ENCODE measurements around the gene CSPG4. TPM values are rescaled to one million over a fixed set of nuclear protein-coding genes. Genes with fewer than 3 reads are reported as not detected.

The CSPG4 gene
- total and polyA plus RNA-seq, 2 donors = 30.6 to 63.8 TPM

GRCh38 chr15:75659928-75660645 is 52.6 kb downstream of the CSPG4 start:
- H3K36me3 ChIP-seq (ENCODE audit: insufficient read depth) = no peaks in the 10 kb centered on the region
- DNase-seq (ENCODE audit: extremely low spot score) = no peak

GRCh38 chr15:75659141-75659771 is 53.4 kb downstream of the CSPG4 start:
- no peak overlapping the region for H3K27ac ChIP-seq (ENCODE audit: low read depth)
- DNase-seq (ENCODE audit: extremely low spot score) = no peak
- H3K36me3 ChIP-seq (ENCODE audit: insufficient read depth) = no peaks in the 10 kb centered on the region
- WGBS = 79% methylated on average over 9 of the region's 9 CpGs
- H3K4me3 ChIP-seq (ENCODE audit: low read depth, low read length) = no peak overlapping the region
- H3K4me1 ChIP-seq (ENCODE audit: insufficient read depth) = no peaks in the 10 kb centered on the region

More at GRCh38 chr15:75659928-75660645, 52.6 kb downstream of the CSPG4 start:
- no peak overlapping the region for H3K27ac ChIP-seq (ENCODE audit: low read depth)
- WGBS = 78% methylated on average over 17 of the region's 17 CpGs
- no peaks in the 10 kb centered on the region for H3K4me1 ChIP-seq (ENCODE audit: insufficient read depth)
- H3K4me3 ChIP-seq (ENCODE audit: low read depth, low read length) = no peak overlapping the region

GRCh38 chr15:75656813-75657212 is 55.8 kb downstream of the CSPG4 start:
- H3K36me3 ChIP-seq (ENCODE audit: insufficient read depth) = no peaks in the 10 kb centered on the region
- no peaks in the 10 kb centered on the region for H3K4me1 ChIP-seq (ENCODE audit: insufficient read depth)
- 94% methylated on average over 22 of the region's 22 CpGs for WGBS
- DNase-seq (ENCODE audit: extremely low spot score) = no peak
- no peak overlapping the region for H3K4me3 ChIP-seq (ENCODE audit: low read depth, low read length)
- H3K27ac ChIP-seq (ENCODE audit: low read depth) = no peak overlapping the region

- no peaks in the 10 kb centered on the region for H3K4me1 ChIP-seq (ENCODE audit: insufficient read depth)
- no peak overlapping the region for H3K27ac ChIP-seq (ENCODE audit: low read depth)
- H3K36me3 ChIP-seq (ENCODE audit: insufficient read depth) = no peaks in the 10 kb centered on the region
These were observed 56.3 kb downstream of the CSPG4 start for GRCh38 chr15:75656331-75656730.

GRCh38 chr15:75655931-75656330 is 56.7 kb downstream of the CSPG4 start:
- 77% methylated on average over 4 of the region's 4 CpGs for WGBS
- Histone ChIP-seq H3K27ac (ENCODE audit: low read depth) (no peak overlapping the region), H3K4me3 (ENCODE audit: low read depth, low read length) (no peak overlapping the region), H3K4me1 (ENCODE audit: insufficient read depth) (no peaks in the 10 kb centered on the region), H3K36me3 (ENCODE audit: insufficient read depth) (no peaks in the 10 kb centered on the region)
- DNase-seq (ENCODE audit: extremely low spot score) = no peak

More at GRCh38 chr15:75656331-75656730, 56.3 kb downstream of the CSPG4 start:
- H3K4me3 ChIP-seq (ENCODE audit: low read depth, low read length) = no peak overlapping the region
- WGBS = 97% methylated on average over 5 of the region's 5 CpGs
- DNase-seq (ENCODE audit: extremely low spot score) = no peak

- WGBS = 65% methylated on average over 4 of the region's 4 CpGs
- Histone ChIP-seq H3K4me1 (ENCODE audit: insufficient read depth) (no peaks in the 10 kb centered on the region), H3K27ac (ENCODE audit: low read depth) (no peak overlapping the region), H3K36me3 (ENCODE audit: insufficient read depth) (no peaks in the 10 kb centered on the region), H3K4me3 (ENCODE audit: low read depth, low read length) (no peak overlapping the region)
- DNase-seq (ENCODE audit: extremely low spot score) = no peak
These were observed 58.3 kb downstream of the CSPG4 start for GRCh38 chr15:75654201-75654907.

- WGBS = 81% methylated on average over 16 of the region's 16 CpGs
- DNase-seq (ENCODE audit: extremely low spot score) = no peak
- no peaks in the 10 kb centered on the region for H3K36me3 ChIP-seq (ENCODE audit: insufficient read depth)
- no peaks in the 10 kb centered on the region for H3K4me1 ChIP-seq (ENCODE audit: insufficient read depth)
- no peak overlapping the region for H3K27ac ChIP-seq (ENCODE audit: low read depth)
- H3K4me3 ChIP-seq (ENCODE audit: low read depth, low read length) = no peak overlapping the region
These were observed 59.2 kb downstream of the CSPG4 start for GRCh38 chr15:75653347-75653913.

- Histone ChIP-seq H3K4me1 (ENCODE audit: insufficient read depth) (no peaks in the 10 kb centered on the region), H3K27ac (ENCODE audit: low read depth) (no peak overlapping the region)
These were observed 60.7 kb downstream of the CSPG4 start for GRCh38 chr15:75651810-75652543.

GRCh38 chr15:75650908-75651809 is 61.5 kb downstream of the CSPG4 start:
- peak overlapping the region; percentile 14 for H3K4me3 ChIP-seq (ENCODE audit: low read depth, low read length)
- peak overlapping the region; percentile 14 for H3K27ac ChIP-seq (ENCODE audit: low read depth)
- no peak for DNase-seq (ENCODE audit: extremely low spot score)
- no peaks in the 10 kb centered on the region for H3K4me1 ChIP-seq (ENCODE audit: insufficient read depth)
- 40% methylated on average over 9 of the region's 9 CpGs for WGBS
- no peaks in the 10 kb centered on the region for H3K36me3 ChIP-seq (ENCODE audit: insufficient read depth)

More at GRCh38 chr15:75651810-75652543, 60.7 kb downstream of the CSPG4 start:
- no peaks in the 10 kb centered on the region for H3K36me3 ChIP-seq (ENCODE audit: insufficient read depth)
- H3K4me3 ChIP-seq (ENCODE audit: low read depth, low read length) = peak overlapping the region; percentile 14
- 52% methylated on average over 2 of the region's 2 CpGs for WGBS
- no peak for DNase-seq (ENCODE audit: extremely low spot score)

GRCh38 chr15:75649848-75650247 is 62.8 kb downstream of the CSPG4 start:
- no peak overlapping the region for H3K27ac ChIP-seq (ENCODE audit: low read depth)

GRCh38 chr15:75649045-75649761 is 63.4 kb downstream of the CSPG4 start:
- WGBS = 72% methylated on average over 19 of the region's 19 CpGs
- Histone ChIP-seq H3K4me1 (ENCODE audit: insufficient read depth) (peaks cover 2% of the 10 kb centered on the region), H3K27ac (ENCODE audit: low read depth) (no peak overlapping the region), H3K4me3 (ENCODE audit: low read depth, low read length) (peak overlapping the region; percentile 73), H3K36me3 (ENCODE audit: insufficient read depth) (no peaks in the 10 kb centered on the region)
- DNase-seq (ENCODE audit: extremely low spot score) = no peak

More at GRCh38 chr15:75649848-75650247, 62.8 kb downstream of the CSPG4 start:
- WGBS = 92% methylated on average over 18 of the region's 18 CpGs
- no peak overlapping the region for H3K4me3 ChIP-seq (ENCODE audit: low read depth, low read length)
- no peak for DNase-seq (ENCODE audit: extremely low spot score)
- H3K4me1 ChIP-seq (ENCODE audit: insufficient read depth) = peaks cover 2% of the 10 kb centered on the region
- H3K36me3 ChIP-seq (ENCODE audit: insufficient read depth) = no peaks in the 10 kb centered on the region
